Liver (tissue), 9 donors: ENCODE results near the gene TEFM. TPM values are rescaled to one million over a fixed set of nuclear protein-coding genes. Genes with fewer than 3 reads are reported as not detected.

Experiments used
- DNase-seq: peaks from one replicate; pipeline ENCODE4 v3.0.0-alpha.2; 2017; ENCODE audit warnings: low spot score
- H3K27ac ChIP-seq, 2 donors: one replicate each; pipeline ENCODE4 v1.7.0; 2013; ENCODE audit warnings: inconsistent platforms in 2 of 2, low read length in 2 of 2, control low read depth in 1 of 2, low read depth in 1 of 2, mild to moderate bottlenecking in 1 of 2
- H3K27me3 ChIP-seq, 4 donors: one replicate each; pipeline versions ENCODE4 v1.6.1 to v1.7.0; 2013; ENCODE audit warnings: low read length in 3 of 4, inconsistent platforms in 1 of 4, mild to moderate bottlenecking in 1 of 4, moderate library complexity in 1 of 4; ENCODE audit not compliant: control insufficient read depth in 4 of 4, insufficient read depth in 4 of 4
- H3K36me3 ChIP-seq, 4 donors: one replicate each; pipeline versions ENCODE4 v1.6.1 to v1.7.0; 2013; ENCODE audit warnings: low read length in 3 of 4, mild to moderate bottlenecking in 3 of 4, low read depth in 1 of 4, moderate library complexity in 1 of 4; ENCODE audit not compliant: control insufficient read depth in 4 of 4, insufficient read depth in 3 of 4
- H3K4me1 ChIP-seq, 4 donors: one replicate each; pipeline versions ENCODE4 v1.6.1 to v1.7.0; 2013; ENCODE audit warnings: low read length in 3 of 4, mild to moderate bottlenecking in 3 of 4, moderate library complexity in 1 of 4; ENCODE audit not compliant: control insufficient read depth in 4 of 4, insufficient read depth in 4 of 4
- H3K4me3 ChIP-seq, 3 donors: one replicate each; pipeline versions ENCODE4 v1.6.1 to v1.7.0; 2013; ENCODE audit warnings: low read length in 3 of 3, control low read depth in 1 of 3, low read depth in 1 of 3, mild to moderate bottlenecking in 1 of 3
- H3K9ac ChIP-seq, 2 donors: one replicate each; pipeline ENCODE4 v1.7.0; 2013; ENCODE audit warnings: low read length in 2 of 2, mild to moderate bottlenecking in 2 of 2, moderate library complexity in 2 of 2, control low read depth in 1 of 2, low read depth in 1 of 2
- H3K9me3 ChIP-seq, 4 donors: one replicate each; pipeline versions ENCODE4 v1.6.1 to v1.7.0; 2013; ENCODE audit warnings: low read length in 3 of 4; ENCODE audit not compliant: control insufficient read depth in 4 of 4
- CTCF ChIP-seq: fragments of 150-350 bp; IDR thresholded peaks from 2 replicates; pipeline ENCODE4 v1.5.1; 2017; ENCODE audit warnings: improper control_type of control experiment, low read depth, low read length; ENCODE audit not compliant: missing input control
- FOXA1 ChIP-seq: IDR thresholded peaks from 2 replicates; pipeline ENCODE4 v1.6.1; 2016; ENCODE audit warnings: antibody characterized with exemption
- FOXA2 ChIP-seq: IDR thresholded peaks from 2 replicates; pipeline ENCODE4 v1.6.1; 2016; ENCODE audit warnings: antibody characterized with exemption
- GABPA ChIP-seq, 2 donors: IDR thresholded peaks in 1 of 2; conservative IDR thresholded peaks in 1 of 2; 2 replicates each; pipeline ENCODE4 v1.6.1; 2016; ENCODE audit warnings: antibody characterized with exemption in 2 of 2, mild to moderate bottlenecking in 1 of 2, moderate library complexity in 1 of 2
- HNF4A ChIP-seq, 2 donors: conservative IDR thresholded peaks; 2 replicates each; pipeline ENCODE4 v1.6.1; 2016; ENCODE audit warnings: antibody characterized with exemption in 2 of 2, mild to moderate bottlenecking in 2 of 2
- HNF4G ChIP-seq: IDR thresholded peaks from 2 replicates; pipeline ENCODE4 v1.6.1; 2016; ENCODE audit warnings: antibody characterized with exemption
- JUND ChIP-seq, 2 donors: IDR thresholded peaks; 2 replicates each; pipeline ENCODE4 v1.6.1; 2016; ENCODE audit warnings: antibody characterized with exemption in 2 of 2
- MAX ChIP-seq: IDR thresholded peaks from 2 replicates; pipeline ENCODE4 v1.6.1; 2016; ENCODE audit warnings: antibody characterized with exemption
- NR2F2 ChIP-seq: IDR thresholded peaks from 2 replicates; pipeline ENCODE4 v1.6.1; 2016; ENCODE audit warnings: antibody characterized with exemption
- RAD21 ChIP-seq, 2 donors: IDR thresholded peaks; 2 replicates each; pipeline ENCODE4 v1.6.1; 2016; ENCODE audit warnings: antibody characterized with exemption in 2 of 2, mild to moderate bottlenecking in 2 of 2
- RXRA ChIP-seq, 2 donors: IDR thresholded peaks; 2 replicates each; pipeline ENCODE4 v1.6.1; 2017 to 2018; ENCODE audit warnings: antibody characterized with exemption in 2 of 2, mild to moderate bottlenecking in 1 of 2
- SP1 ChIP-seq: IDR thresholded peaks from 2 replicates; pipeline ENCODE4 v1.6.1; 2018; ENCODE audit warnings: antibody characterized with exemption, mild to moderate bottlenecking
- TAF1 ChIP-seq: conservative IDR thresholded peaks from 2 replicates; pipeline ENCODE4 v1.6.1; 2016; ENCODE audit warnings: antibody characterized with exemption, mild to moderate bottlenecking
- YY1 ChIP-seq: IDR thresholded peaks from 2 replicates; pipeline ENCODE4 v1.6.1; 2016; ENCODE audit warnings: antibody characterized with exemption, mild to moderate bottlenecking
- WGBS: extraction: QIAGEN DNeasy Blood & Tissue Kit; methylation state at CpG from one replicate; pipeline ENCODE4 v1.1.7; 2013; 5-methylcytosine and 5-hydroxymethylcytosine counted together
- polyA plus RNA-seq, 2 donors: library from polyadenylated mRNA; stranded (reverse) in 1 of 2; unstranded in 1 of 2; fragments of 200-250 nt in 1 of 2; fragments of >200 nt in 1 of 2; fragmentation: Nextera tagmentation in 1 of 2; extraction: Ambion mirVana in 1 of 2; gene quantifications; one replicate each; pipeline versions ENCODE4 v1.2.1 to v1.2.3, GENCODE V29; 2013 to 2015
- total RNA-seq, 2 donors: library from RNA; depleted of rRNA; stranded (reverse); fragments of >200 nt; gene quantifications; one replicate each; pipeline ENCODE4 v1.2.3, GENCODE V29; 2014
- TF ChIP-seq, protein P1 (sequence below): IDR thresholded peaks from 2 replicates; pipeline ENCODE4 v1.6.1; 2016; ENCODE audit warnings: antibody characterized with exemption
- TF ChIP-seq, protein P2 (sequence below): IDR thresholded peaks from 2 replicates; pipeline ENCODE4 v1.6.1; 2016; ENCODE audit warnings: antibody characterized with exemption, mild to moderate bottlenecking
- TF ChIP-seq, protein P3 (sequence below): IDR thresholded peaks from 2 replicates; pipeline ENCODE4 v1.6.1; 2016; ENCODE audit warnings: antibody characterized with exemption
- donor health status: healthy.
- donor health status: healthy.
- donor health status: healthy.
- donor health status: healthy.
- donor health status: healthy.

TEFM gene
- total and polyA plus RNA-seq, 4 donors, result 5.1 to 16.7 (median 10.5) TPM

DNA sequence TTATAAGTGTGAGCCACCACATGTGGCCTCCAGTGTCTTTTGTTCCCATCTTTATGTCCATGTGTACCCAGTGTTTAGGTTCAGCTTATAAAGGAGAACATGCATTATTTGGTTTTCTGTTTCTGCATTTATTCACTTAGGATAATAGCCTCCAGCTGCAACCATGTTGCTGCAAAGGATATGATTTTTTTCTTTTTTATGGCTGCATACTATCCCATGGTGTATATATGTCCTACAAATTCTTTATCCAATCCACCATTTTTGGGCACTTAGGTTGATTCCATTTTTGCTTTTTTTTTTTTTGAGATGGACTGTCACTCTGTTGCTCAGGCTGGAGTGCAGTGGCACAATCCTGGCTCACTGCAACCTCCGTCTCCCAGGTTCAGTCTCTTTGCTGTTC is 41.4 kb downstream of the TEFM start:
- Histone ChIP-seq H3K4me3 (no peak overlapping the region), H3K36me3 (peaks cover 0 to 2% (median 0%) of the 10 kb centered on the region in 4 donors), H3K27ac (no peak overlapping the region), H3K9ac (no peak overlapping the region), H3K4me1 (no peaks in the 10 kb centered on the region), H3K27me3 (no peaks in the 10 kb centered on the region), H3K9me3 (no peaks in the 10 kb centered on the region)
- DNase-seq, result no peak
- 97% methylated on average over 1 of the region's 1 CpG for WGBS
- TF ChIP-seq FOXA2 (no peak), HNF4A (conservative IDR thresholded peaks at IDR 0.05) (no peak), RAD21 (IDR thresholded peaks at IDR 0.05) (no peak), NR2F2 (no peak), MAX (no peak), CTCF (no peak), HNF4G (no peak), GABPA (IDR thresholded peaks at IDR 0.05 in 1 of 2, conservative IDR thresholded peaks at IDR 0.05 in 1 of 2) (no peak)
- TF ChIP-seq, protein P1, sequence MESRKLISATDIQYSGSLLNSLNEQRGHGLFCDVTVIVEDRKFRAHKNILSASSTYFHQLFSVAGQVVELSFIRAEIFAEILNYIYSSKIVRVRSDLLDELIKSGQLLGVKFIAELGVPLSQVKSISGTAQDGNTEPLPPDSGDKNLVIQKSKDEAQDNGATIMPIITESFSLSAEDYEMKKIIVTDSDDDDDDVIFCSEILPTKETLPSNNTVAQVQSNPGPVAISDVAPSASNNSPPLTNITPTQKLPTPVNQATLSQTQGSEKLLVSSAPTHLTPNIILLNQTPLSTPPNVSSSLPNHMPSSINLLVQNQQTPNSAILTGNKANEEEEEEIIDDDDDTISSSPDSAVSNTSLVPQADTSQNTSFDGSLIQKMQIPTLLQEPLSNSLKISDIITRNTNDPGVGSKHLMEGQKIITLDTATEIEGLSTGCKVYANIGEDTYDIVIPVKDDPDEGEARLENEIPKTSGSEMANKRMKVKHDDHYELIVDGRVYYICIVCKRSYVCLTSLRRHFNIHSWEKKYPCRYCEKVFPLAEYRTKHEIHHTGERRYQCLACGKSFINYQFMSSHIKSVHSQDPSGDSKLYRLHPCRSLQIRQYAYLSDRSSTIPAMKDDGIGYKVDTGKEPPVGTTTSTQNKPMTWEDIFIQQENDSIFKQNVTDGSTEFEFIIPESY, result no peak

DNA sequence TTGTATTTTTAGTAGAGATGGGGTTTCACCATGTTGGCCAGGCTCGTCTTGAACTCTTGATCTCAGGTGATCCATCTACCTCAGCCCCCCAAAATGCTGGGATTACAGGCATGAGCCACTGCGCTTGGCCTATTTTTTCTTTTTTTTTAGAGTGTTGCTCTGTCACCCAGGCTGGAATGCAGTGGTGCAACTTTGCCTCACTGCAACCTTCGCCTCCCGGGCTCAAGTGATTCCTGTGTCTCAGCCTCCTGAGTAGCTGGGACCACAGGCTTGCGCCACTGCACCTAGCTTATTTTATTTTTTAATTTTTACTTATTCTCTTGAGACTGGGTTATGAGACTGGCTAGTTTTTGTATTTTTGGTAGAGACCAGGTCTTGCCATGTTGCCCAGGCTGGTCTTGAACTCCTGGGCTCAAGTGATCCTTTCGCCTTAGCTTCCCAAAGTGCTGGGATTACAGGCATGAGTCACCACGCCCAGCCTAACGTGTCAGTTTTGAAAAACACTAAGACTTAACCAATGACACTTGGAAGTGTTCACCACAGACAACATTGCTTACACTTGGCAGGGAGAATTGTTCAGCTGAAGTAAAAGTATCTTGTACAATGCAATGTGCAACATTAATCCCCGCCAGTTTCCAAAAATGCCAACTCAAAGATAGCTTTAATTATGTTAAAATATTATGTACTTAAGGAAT is 47.3 kb downstream of the TEFM start:
- WGBS, result 97% methylated on average over 9 of the region's 9 CpGs
- H3K27ac ChIP-seq, result no peak overlapping the region
- no peak overlapping the region for H3K9ac ChIP-seq
- TF ChIP-seq TAF1, result no peak
- no peak for TF ChIP-seq FOXA1
- no peak for TF ChIP-seq JUND (IDR thresholded peaks at IDR 0.05)
- TF ChIP-seq, protein P2, sequence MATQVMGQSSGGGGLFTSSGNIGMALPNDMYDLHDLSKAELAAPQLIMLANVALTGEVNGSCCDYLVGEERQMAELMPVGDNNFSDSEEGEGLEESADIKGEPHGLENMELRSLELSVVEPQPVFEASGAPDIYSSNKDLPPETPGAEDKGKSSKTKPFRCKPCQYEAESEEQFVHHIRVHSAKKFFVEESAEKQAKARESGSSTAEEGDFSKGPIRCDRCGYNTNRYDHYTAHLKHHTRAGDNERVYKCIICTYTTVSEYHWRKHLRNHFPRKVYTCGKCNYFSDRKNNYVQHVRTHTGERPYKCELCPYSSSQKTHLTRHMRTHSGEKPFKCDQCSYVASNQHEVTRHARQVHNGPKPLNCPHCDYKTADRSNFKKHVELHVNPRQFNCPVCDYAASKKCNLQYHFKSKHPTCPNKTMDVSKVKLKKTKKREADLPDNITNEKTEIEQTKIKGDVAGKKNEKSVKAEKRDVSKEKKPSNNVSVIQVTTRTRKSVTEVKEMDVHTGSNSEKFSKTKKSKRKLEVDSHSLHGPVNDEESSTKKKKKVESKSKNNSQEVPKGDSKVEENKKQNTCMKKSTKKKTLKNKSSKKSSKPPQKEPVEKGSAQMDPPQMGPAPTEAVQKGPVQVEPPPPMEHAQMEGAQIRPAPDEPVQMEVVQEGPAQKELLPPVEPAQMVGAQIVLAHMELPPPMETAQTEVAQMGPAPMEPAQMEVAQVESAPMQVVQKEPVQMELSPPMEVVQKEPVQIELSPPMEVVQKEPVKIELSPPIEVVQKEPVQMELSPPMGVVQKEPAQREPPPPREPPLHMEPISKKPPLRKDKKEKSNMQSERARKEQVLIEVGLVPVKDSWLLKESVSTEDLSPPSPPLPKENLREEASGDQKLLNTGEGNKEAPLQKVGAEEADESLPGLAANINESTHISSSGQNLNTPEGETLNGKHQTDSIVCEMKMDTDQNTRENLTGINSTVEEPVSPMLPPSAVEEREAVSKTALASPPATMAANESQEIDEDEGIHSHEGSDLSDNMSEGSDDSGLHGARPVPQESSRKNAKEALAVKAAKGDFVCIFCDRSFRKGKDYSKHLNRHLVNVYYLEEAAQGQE, result no peak
- no peak for TF ChIP-seq MAX
- no peak for TF ChIP-seq RXRA (IDR thresholded peaks at IDR 0.05)
- TF ChIP-seq NR2F2, result no peak
- TF ChIP-seq YY1, result no peak
- TF ChIP-seq GABPA (IDR thresholded peaks at IDR 0.05 in 1 of 2, conservative IDR thresholded peaks at IDR 0.05 in 1 of 2), result no peak
- no peak for TF ChIP-seq HNF4A (conservative IDR thresholded peaks at IDR 0.05)
- TF ChIP-seq, protein P3, sequence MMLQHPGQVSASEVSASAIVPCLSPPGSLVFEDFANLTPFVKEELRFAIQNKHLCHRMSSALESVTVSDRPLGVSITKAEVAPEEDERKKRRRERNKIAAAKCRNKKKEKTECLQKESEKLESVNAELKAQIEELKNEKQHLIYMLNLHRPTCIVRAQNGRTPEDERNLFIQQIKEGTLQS, result no peak
- TF ChIP-seq SP1, result no peak
- no peak for TF ChIP-seq FOXA2
- H3K36me3 ChIP-seq, result no peaks in the 10 kb centered on the region
- H3K4me3 ChIP-seq, result no peak overlapping the region
- no peak for DNase-seq
- H3K9me3 ChIP-seq, result no peaks in the 10 kb centered on the region
- H3K4me1 ChIP-seq, result no peaks in the 10 kb centered on the region
- no peaks in the 10 kb centered on the region for H3K27me3 ChIP-seq
